ENCODE results near the gene EVI5. TPM values are rescaled to one million over a fixed set of nuclear protein-coding genes. Genes with fewer than 3 reads are reported as not detected.

The EVI5 gene
- total RNA-seq, 2 experiments from 2014 or later, result 0.13 to 0.21 TPM

GRCh38 chr1:92459871-92460320 lies 325.0 kb downstream of the EVI5 start:
- peak overlapping the region; percentile 68 for H3K4me3 Mint-ChIP-seq
- peaks cover 6% of the 10 kb centered on the region for H3K36me3 Mint-ChIP-seq (ENCODE audit: low read depth)
- CTCF ChIA-PET, result interaction anchor here (0.8 to 1.6 kb wide), 6 partner anchors 11 to 149 kb away, joined by 3 to 8 read pairs (median 4); no protein-coding TSS in a partner anchor
- H3K9me3 Mint-ChIP-seq (ENCODE audit: insufficient read depth), result no peaks in the 10 kb centered on the region
- H3K27ac Mint-ChIP-seq, result peak overlapping the region; percentile 95
- H3K4me1 Mint-ChIP-seq (ENCODE audit: low read depth), result peaks cover 61% of the 10 kb centered on the region
- no peaks in the 10 kb centered on the region for H3K27me3 Mint-ChIP-seq (ENCODE audit: low read depth)
- ATAC-seq (peak; percentile 61), DNase-seq (no peak)
- POLR2A ChIA-PET, result interaction anchor here (1.1 to 1.7 kb wide), 3 partner anchors 18 to 140 kb away, joined by 3 to 6 read pairs (median 6); no protein-coding TSS in a partner anchor

Other genes starting within 250 kb of the EVI5 start
- 100 to 1,000 TPM; 816 to 821 TPM for gene RPL5, start 46.9 kb upstream of the EVI5 start, total RNA-seq
- gene DIPK1A, start 176.4 kb upstream of the EVI5 start, total RNA-seq, result 10 to 100 TPM; 13.1 to 14.4 TPM

Measured in activated CD8-positive, alpha-beta T cell treated with anti-CD3 and anti-CD28 coated beads, Interleukin-2, amount 10 ng/mL, durations not matched to agents 7 days and 5 days (primary cell).